Heart left ventricle (tissue), 16 donors: ENCODE data around the gene CD300LG. TPM values are rescaled to one million over a fixed set of nuclear protein-coding genes. Genes with fewer than 3 reads are reported as not detected.

Experiments
- ATAC-seq, 4 donors: fragments of 200-7000 bp; cut with Tn5 transposase; one replicate each; pipeline ENCODE4 v1.9.1; 2020 to 2022; ENCODE audit warnings: moderate library complexity in 4 of 4, mild to moderate bottlenecking in 3 of 4, moderate number of reproducible peaks in 1 of 4
- DNase-seq, 5 donors: peaks; one replicate each; pipeline ENCODE4 v3.0.0-alpha.2; 2020
- H3K27ac ChIP-seq, 12 donors: fragments of 200-600 bp; sonication (generic) in 4 of 12; one replicate each; pipeline versions ENCODE4 v1.5.0 to v1.8.0; 2016 to 2022; ENCODE audit warnings: mild to moderate bottlenecking in 2 of 12
- H3K27me3 ChIP-seq, 9 donors: fragments of 200-600 bp; sonication (generic) in 2 of 9; one replicate each; pipeline versions ENCODE4 v1.5.1 to v1.8.0; 2016 to 2022; ENCODE audit warnings: mild to moderate bottlenecking in 3 of 9
- H3K36me3 ChIP-seq, 9 donors: fragments of 200-600 bp; sonication (generic) in 2 of 9; one replicate each; pipeline versions ENCODE4 v1.5.0 to v1.8.0; 2018 to 2022; ENCODE audit warnings: mild to moderate bottlenecking in 2 of 9
- H3K4me1 ChIP-seq, 12 donors: fragments of 200-600 bp; sonication (generic) in 4 of 12; one replicate each; pipeline versions ENCODE4 v1.5.0 to v1.8.0; 2016 to 2022; ENCODE audit warnings: mild to moderate bottlenecking in 3 of 12
- H3K4me3 ChIP-seq, 12 donors: fragments of 200-600 bp; sonication (generic) in 4 of 12; one replicate each; pipeline versions ENCODE4 v1.5.0 to v1.8.0; 2017 to 2022; ENCODE audit warnings: mild to moderate bottlenecking in 9 of 12, moderate library complexity in 4 of 12
- H3K9me3 ChIP-seq, 12 donors: fragments of 200-600 bp; sonication (generic) in 4 of 12; one replicate each; pipeline versions ENCODE4 v1.5.0 to v1.8.0; 2016 to 2022; ENCODE audit warnings: mild to moderate bottlenecking in 1 of 12
- POLR2A ChIP-seq, 2 donors: fragments of 450-650 bp; IDR thresholded peaks; one replicate each; pipeline ENCODE4 v1.6.1; 2017; ENCODE audit warnings: antibody characterized with exemption in 2 of 2, mild to moderate bottlenecking in 2 of 2, moderate library complexity in 2 of 2
- WGBS, 4 donors: extraction: QIAGEN DNeasy Blood & Tissue Kit in 2 of 4; methylation state at CpG; one replicate each; pipeline versions ENCODE4 v1.1.5 to v1.1.7; 2013 to 2018; 5-methylcytosine and 5-hydroxymethylcytosine counted together
- intact Hi-C, 10 donors: fragments of 100-400 bp; cut with DNase I; formaldehyde crosslinking; loops; one replicate each; pipeline versions ENCODE4 v1.11.1 to v1.14.2; 2022
- polyA plus RNA-seq, 2 donors: library from polyadenylated mRNA; stranded (reverse); fragments of 200-250 nt; gene quantifications; one replicate each; pipeline ENCODE4 v1.2.3, GENCODE V29; 2013
- total RNA-seq, 9 donors: library from RNA; depleted of rRNA in 2 of 9; stranded (reverse); fragments of >200 nt in 2 of 9; fragmentation: NEBNext Ultra II Directional in 3 of 9; extraction: Animal tissue kit (Norgen Biotek cat#: 25700) in 3 of 9; gene quantifications; one replicate each; pipeline versions ENCODE4 v1.1.0 to v1.2.4, GENCODE V29; 2016 to 2023
- TF ChIP-seq, protein P1 (sequence below), 12 donors: fragments of 200-600 bp; sonication (generic) in 4 of 12; IDR thresholded peaks; one replicate each; pipeline versions ENCODE4 v1.5.0 to v1.8.0; 2018 to 2022; ENCODE audit warnings: antibody characterized with exemption in 12 of 12, mild to moderate bottlenecking in 5 of 12
- donor health status: ischemic (EF 13 %, LVEDD 7.1; RV severe dilation, severe dysfunction).
- donor health status: healthy with polysubstance abuse.
- donor health status: DM: no; HTN: yes; CAD: no.
- donor health status: DM: no; HTN: no; CAD: no.
- donor health status: ischemic (EF 25% LVEDD 6.9; RV normal size, moderate dysfunction).
- donor health status: ischemic (EF 25% LVEDD 5.7; RV mildly dilated, moderate dysfunction).
- donor health status: healthy.
- donor health status: DM: yes; HTN: yes; CAD: no.
- donor health status: ischemic (EF 35%, LVEDD 5.7; RV mildly dilated, moderate dysfunction).
- donor health status: nonischemic (EF 11% LVEDD 7.7; RV severe dilation, severe dysfunction).
- donor health status: DM: yes; HTN: yes; CAD: no.
- donor health status: PGD.
- donor health status: ischemic (EF 29% LVEDD 5.4; RV normal size, mild dysfunction).
- donor health status: nonischemic (EF 23%, LVEDD 6.1; RV moderate dilation, normal function).

The CD300LG gene
- total and polyA plus RNA-seq, 11 donors = 7.3 to 85.8 (median 19.9) TPM

DNA sequence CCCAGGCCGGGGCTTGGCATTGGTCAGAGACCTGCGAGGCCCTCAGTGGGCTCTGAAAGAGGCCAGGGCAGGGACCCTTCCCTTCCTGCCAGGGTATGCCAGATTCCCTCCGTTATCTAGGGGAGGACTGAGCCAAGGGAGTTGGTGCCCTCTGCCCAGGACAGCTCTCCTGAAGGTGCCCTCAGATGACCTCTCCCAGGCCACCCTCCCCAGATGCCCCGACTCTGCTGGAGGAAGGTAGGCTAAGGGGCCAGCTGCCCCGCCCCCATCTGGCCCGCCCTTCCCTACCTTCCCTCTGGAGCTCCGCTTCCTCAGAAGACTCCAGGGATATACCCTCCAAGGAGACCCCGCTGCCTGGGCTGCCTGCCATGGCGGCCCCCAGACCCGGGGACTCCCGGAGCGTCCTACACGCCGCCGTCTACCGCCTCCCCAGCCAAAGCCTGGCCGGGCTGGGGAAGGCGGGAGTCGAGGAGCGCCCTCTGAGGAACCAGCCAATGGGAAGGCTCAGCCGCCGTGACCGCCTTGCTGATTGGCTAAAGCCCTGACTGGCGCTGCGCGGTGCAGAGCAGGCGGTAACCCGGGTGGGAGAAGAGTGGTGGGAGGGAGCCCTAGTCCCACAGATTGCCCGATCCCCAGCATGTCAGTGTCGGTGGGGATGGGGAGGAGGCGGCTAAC, 53.3 kb downstream of the CD300LG start:
- TF ChIP-seq, protein P1, sequence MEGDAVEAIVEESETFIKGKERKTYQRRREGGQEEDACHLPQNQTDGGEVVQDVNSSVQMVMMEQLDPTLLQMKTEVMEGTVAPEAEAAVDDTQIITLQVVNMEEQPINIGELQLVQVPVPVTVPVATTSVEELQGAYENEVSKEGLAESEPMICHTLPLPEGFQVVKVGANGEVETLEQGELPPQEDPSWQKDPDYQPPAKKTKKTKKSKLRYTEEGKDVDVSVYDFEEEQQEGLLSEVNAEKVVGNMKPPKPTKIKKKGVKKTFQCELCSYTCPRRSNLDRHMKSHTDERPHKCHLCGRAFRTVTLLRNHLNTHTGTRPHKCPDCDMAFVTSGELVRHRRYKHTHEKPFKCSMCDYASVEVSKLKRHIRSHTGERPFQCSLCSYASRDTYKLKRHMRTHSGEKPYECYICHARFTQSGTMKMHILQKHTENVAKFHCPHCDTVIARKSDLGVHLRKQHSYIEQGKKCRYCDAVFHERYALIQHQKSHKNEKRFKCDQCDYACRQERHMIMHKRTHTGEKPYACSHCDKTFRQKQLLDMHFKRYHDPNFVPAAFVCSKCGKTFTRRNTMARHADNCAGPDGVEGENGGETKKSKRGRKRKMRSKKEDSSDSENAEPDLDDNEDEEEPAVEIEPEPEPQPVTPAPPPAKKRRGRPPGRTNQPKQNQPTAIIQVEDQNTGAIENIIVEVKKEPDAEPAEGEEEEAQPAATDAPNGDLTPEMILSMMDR (IDR thresholded peaks at IDR 0.05) = no peak
- no peak for TF ChIP-seq POLR2A (IDR thresholded peaks at IDR 0.05)
- Histone ChIP-seq H3K4me1 (peaks cover 0 to 20% (median 12%) of the 10 kb centered on the region in 12 donors), H3K27ac (no peak overlapping the region), H3K36me3 (peaks cover 0 to 15% (median 5%) of the 10 kb centered on the region in 9 donors), H3K4me3 (peak overlapping the region; percentile 5 to 64 (median 51)), H3K27me3 (peaks cover 0 to 3% (median 0%) of the 10 kb centered on the region in 9 donors), H3K9me3 (no peaks in the 10 kb centered on the region)
- WGBS, 4 donors = 0 to 2% (median 2%) methylated on average over 14 to 31 of the region's 31 CpGs
- DNase-seq = peak; percentile 86 to 93 (median 90)
- ATAC-seq = peak; percentile 94 to 98 (median 97)
- intact Hi-C loops = no loop called here

DNA sequence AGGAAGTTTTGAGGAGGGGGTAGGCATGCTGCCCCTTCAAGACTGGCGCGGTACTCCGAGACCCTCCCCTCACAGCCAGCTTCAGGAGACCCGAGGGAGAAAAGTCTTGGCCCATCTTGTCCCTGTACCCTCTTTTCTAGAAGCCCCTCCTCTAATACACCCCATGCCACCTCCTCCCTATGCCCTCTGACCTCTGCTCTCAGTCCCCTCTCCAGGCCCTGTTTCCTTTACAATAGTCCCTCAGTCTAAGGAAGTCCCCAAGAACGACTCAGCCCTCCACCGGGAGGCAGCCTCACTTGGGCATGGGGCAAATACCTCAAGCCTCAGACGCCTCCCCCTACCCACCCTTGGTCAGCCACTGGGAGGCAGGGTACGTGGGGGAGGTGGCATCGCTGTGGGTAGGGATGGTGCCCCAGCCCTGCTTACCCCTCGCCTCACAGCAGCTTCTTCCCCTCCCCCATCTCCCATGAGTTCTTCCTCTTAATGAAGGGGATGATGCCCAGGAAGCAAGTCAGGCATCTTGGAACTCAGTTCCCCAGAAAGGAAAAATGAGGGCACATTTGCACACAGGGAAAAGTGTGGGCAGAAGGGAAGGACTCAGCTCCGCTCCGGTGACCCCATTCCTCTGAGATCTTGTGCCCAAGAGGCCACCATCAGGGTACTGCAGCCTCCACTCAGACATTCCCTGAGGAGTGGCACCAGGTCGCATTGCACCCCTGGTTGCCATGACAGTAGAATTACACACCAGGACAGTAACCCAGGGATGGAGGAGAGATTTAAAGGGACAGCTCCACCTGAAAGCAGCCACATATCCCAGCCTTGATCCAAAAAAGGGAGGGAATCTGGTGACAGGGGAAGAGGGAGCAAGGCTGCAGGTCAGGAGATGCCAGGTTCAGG, 54.1 kb downstream of the CD300LG start:
- Histone ChIP-seq H3K36me3 (peaks cover 0 to 14% (median 5%) of the 10 kb centered on the region in 9 donors), H3K4me1 (peaks cover 0 to 28% (median 19%) of the 10 kb centered on the region in 12 donors), H3K27me3 (peaks cover 0 to 8% (median 0%) of the 10 kb centered on the region in 9 donors), H3K27ac (no peak overlapping the region), H3K4me3 (peak overlapping the region; percentile 5 to 64 (median 51)), H3K9me3 (no peaks in the 10 kb centered on the region)
- TF ChIP-seq POLR2A (IDR thresholded peaks at IDR 0.05) = no peak
- TF ChIP-seq, protein P1 (IDR thresholded peaks at IDR 0.05) = no peak
- no peak for ATAC-seq
- WGBS, 4 donors = 34 to 41% (median 36%) methylated on average over 13 of the region's 13 CpGs
- DNase-seq = no peak
- intact Hi-C loops = no loop called here

DNA sequence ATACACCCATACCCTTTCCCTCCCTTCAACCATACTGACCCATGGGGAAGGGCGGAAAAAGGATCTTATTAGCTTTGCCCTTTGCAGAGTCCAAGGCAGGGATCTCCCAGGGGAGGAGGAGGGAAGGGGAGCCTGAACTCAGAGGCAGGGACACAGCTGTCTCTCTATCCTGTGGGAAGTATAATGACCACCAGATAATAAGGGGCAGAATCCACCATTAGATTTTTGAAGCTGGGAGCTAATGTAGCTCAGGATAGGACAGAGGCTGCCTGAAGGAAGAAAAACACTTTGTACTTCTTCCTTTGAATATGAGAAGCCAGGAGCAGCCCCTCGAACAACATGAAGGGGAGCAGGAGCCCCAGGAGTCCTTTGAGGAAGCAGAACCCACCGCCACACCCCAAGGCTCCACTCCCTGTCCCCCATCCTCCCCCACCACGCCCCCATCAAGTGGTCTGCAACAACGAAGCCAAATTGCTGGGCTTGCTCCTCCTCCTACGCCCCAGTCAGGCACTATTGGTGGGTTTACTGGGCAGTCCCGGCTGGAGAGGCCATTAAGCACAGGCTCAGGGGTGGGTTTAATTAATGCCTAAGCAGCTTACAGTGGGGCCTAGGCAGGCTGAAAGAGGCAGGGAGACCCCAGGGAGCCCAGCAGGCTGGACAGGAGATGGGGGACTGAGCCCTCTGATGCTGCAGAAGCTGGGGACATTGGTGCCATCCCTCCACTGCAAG, 55.0 kb downstream of the CD300LG start:
- H3K9me3 ChIP-seq = no peaks in the 10 kb centered on the region
- H3K36me3 ChIP-seq = peaks cover 0 to 11% (median 3%) of the 10 kb centered on the region in 9 donors
- peaks cover 0 to 37% (median 25%) of the 10 kb centered on the region in 12 donors for H3K4me1 ChIP-seq
- DNase-seq = no peak
- no peak for ATAC-seq
- H3K27ac ChIP-seq = no peak overlapping the region
- TF ChIP-seq POLR2A (IDR thresholded peaks at IDR 0.05) = no peak
- TF ChIP-seq, protein P1 (IDR thresholded peaks at IDR 0.05) = no peak
- intact Hi-C loops = no loop called here
- 53 to 69% (median 63%) methylated on average over 7 of the region's 7 CpGs for WGBS, 4 donors
- H3K27me3 ChIP-seq = peaks cover 0 to 17% (median 0%) of the 10 kb centered on the region in 9 donors
- no peak overlapping the region for H3K4me3 ChIP-seq
